ENCODE results near the gene SERINC2. TPM values are rescaled to one million over a fixed set of nuclear protein-coding genes. Genes with fewer than 3 reads are reported as not detected.
"Not testable (repeated sequence)": the region's sequence is repeated elsewhere in the genome, so short reads cannot be mapped to it uniquely, and the experiment has no call there.

Gene SERINC2
- total RNA-seq, 1 donor from 2014 or later = 17.4 TPM

DNA sequence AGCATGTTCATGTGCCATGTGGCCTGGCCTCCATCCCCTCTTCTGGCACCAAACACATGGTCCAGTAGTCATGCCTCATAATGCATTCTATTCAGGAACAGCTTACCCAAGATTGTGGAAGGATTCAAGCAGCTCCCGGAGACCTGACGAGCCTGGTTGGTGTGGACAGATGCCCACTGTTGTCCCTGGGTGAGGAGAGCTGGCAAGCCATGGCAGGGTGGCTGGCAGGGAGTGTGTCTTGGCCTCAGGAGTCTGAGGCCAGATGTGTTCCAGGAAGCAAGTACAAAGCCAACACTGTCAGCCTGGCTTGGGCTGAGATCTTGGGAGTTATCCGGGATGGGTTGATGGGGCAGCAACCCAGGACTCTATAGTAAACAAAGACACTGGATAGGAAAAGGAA is 32.8 kb upstream of the SERINC2 start:
- Histone ChIP-seq H3K4me1 (peaks cover under 1% of the 10 kb centered on the region), H3K36me3 (no peaks in the 10 kb centered on the region), H3K27me3 (no peaks in the 10 kb centered on the region), H3K27ac (no peak overlapping the region), H3K4me3 (no peak overlapping the region), H3K9me3 (no peaks in the 10 kb centered on the region)
- TF ChIP-seq, protein P1, sequence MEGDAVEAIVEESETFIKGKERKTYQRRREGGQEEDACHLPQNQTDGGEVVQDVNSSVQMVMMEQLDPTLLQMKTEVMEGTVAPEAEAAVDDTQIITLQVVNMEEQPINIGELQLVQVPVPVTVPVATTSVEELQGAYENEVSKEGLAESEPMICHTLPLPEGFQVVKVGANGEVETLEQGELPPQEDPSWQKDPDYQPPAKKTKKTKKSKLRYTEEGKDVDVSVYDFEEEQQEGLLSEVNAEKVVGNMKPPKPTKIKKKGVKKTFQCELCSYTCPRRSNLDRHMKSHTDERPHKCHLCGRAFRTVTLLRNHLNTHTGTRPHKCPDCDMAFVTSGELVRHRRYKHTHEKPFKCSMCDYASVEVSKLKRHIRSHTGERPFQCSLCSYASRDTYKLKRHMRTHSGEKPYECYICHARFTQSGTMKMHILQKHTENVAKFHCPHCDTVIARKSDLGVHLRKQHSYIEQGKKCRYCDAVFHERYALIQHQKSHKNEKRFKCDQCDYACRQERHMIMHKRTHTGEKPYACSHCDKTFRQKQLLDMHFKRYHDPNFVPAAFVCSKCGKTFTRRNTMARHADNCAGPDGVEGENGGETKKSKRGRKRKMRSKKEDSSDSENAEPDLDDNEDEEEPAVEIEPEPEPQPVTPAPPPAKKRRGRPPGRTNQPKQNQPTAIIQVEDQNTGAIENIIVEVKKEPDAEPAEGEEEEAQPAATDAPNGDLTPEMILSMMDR (IDR thresholded peaks at IDR 0.05) = no peak
- TF ChIP-seq POLR2AphosphoS5 (IDR thresholded peaks at IDR 0.05; ENCODE audit: insufficient read depth in 1 of 2, low read depth in 1 of 2) = no peak
- no peak for TF ChIP-seq POLR2A (IDR thresholded peaks at IDR 0.05)
- intact Hi-C loops (cut with DNase I) = no loop called here
- no peak for DNase-seq (ENCODE audit: extremely low spot score in 2 of 2)

DNA sequence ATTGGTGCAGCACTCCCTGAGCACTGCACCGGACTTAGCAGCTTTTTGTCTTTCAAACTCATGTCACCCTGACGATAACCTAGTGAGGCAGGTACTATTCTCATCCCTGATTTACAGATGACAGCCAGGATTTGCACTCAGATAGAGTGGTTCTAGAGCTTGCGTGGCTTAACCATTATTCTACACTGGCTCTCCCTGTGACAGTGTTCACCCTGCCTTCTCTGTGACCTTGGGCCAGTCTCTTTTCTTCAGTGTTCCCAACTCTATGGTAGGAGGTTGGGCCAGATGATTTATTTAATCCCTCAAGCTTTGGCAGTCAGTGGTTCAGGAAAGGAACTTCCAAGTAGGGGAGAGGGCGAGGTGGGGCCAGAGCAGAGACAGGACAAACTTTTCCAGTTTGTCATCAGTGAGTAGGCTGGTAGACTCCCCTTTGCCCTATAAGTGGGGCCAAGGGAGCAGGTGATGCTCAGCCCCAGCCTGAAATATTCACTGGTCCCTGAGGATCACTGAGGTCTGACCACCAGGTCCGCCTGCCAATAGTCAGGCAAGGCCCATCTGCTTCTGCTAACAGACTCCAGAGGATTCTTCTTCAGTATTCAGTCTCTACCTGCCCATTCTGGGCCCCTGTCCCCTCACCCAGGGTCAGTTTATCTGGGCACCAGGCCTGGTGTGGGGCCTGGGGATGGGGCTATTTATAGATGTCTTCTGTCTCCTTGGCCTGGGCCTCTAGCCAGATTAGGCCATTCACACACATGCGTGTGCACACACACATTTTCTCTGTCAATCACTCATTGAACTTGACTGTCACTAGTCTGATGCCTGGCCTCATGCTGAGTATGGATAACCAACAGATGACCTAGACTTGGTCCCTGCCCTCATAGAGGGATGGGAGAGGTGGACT is 31.4 kb upstream of the SERINC2 start:
- H3K27me3 ChIP-seq = no peaks in the 10 kb centered on the region
- H3K4me3 ChIP-seq = no peak overlapping the region
- intact Hi-C loops (cut with DNase I) = no loop called here
- no peak for DNase-seq (ENCODE audit: extremely low spot score in 2 of 2)
- H3K27ac ChIP-seq = no peak overlapping the region
- H3K36me3 ChIP-seq = no peaks in the 10 kb centered on the region
- no peaks in the 10 kb centered on the region for H3K9me3 ChIP-seq
- TF ChIP-seq POLR2A (IDR thresholded peaks at IDR 0.05) = no peak
- no peak for TF ChIP-seq POLR2AphosphoS5 (IDR thresholded peaks at IDR 0.05; ENCODE audit: insufficient read depth in 1 of 2, low read depth in 1 of 2)
- TF ChIP-seq, protein P1 (IDR thresholded peaks at IDR 0.05) = no peak
- no peaks in the 10 kb centered on the region for H3K4me1 ChIP-seq

DNA sequence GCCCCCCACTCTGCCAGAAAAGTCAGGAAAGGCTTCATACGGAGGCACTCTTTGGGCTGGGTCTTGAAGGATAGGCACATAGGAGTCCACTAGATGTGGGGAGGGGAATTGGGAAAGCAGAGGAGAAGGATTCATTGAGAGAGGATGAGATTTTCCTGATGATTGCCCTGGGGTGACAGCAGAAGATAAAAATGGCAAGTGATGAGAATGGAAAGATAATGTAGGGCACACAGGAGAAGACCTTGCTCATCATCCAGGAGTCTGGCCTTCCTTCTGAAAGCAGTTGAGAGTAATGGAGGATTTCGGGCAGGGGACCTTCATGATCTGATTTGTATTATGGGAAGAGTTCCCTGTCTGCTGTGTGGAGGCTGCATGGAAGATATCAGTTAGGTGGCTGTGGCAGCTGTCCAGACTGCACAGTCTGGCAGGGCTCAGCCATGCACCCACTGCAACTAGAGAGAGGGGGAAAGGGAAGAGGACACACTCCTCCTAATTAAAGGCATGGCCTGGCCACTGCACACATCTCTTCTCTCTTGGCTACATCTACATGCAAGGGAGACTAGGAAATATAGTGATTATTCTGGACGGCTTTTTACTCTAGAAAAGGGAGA is 30.5 kb upstream of the SERINC2 start:
- TF ChIP-seq POLR2AphosphoS5 (IDR thresholded peaks at IDR 0.05; ENCODE audit: insufficient read depth in 1 of 2, low read depth in 1 of 2) (no peak), POLR2A (IDR thresholded peaks at IDR 0.05) (no peak)
- TF ChIP-seq, protein P1 (IDR thresholded peaks at IDR 0.05) = no peak
- no peaks in the 10 kb centered on the region for H3K27me3 ChIP-seq
- intact Hi-C loops (cut with DNase I) = no loop called here
- H3K36me3 ChIP-seq = no peaks in the 10 kb centered on the region
- H3K4me1 ChIP-seq = no peaks in the 10 kb centered on the region
- DNase-seq (ENCODE audit: extremely low spot score in 2 of 2) = no peak
- no peaks in the 10 kb centered on the region for H3K9me3 ChIP-seq
- no peak overlapping the region for H3K4me3 ChIP-seq
- no peak overlapping the region for H3K27ac ChIP-seq

DNA sequence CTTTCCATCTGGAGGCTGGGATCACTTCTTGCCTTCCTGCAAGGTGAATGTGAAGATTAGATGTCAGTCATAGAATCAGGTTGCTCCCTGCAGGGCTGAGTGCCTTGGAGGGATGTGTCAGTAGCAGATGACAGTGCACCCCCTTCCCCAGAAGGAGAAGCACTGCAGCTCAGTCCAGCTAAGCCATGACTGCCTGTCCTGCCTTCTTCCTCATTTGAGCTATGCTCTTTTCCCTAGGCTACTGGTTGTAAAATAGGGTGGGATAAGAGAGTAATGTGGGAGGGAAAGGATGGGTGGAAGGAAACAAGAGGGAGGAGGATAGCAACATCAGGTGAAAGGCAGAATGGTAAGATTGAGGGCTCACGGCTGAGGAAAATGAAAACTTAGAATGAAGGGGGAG is 29.0 kb upstream of the SERINC2 start:
- H3K4me1 ChIP-seq = no peaks in the 10 kb centered on the region
- H3K4me3 ChIP-seq = no peak overlapping the region
- TF ChIP-seq POLR2A (IDR thresholded peaks at IDR 0.05) = no peak
- no peak for TF ChIP-seq POLR2AphosphoS5 (IDR thresholded peaks at IDR 0.05; ENCODE audit: insufficient read depth in 1 of 2, low read depth in 1 of 2)
- TF ChIP-seq, protein P1 (IDR thresholded peaks at IDR 0.05) = no peak
- H3K36me3 ChIP-seq = no peaks in the 10 kb centered on the region
- no peaks in the 10 kb centered on the region for H3K27me3 ChIP-seq
- no peak overlapping the region for H3K27ac ChIP-seq
- no peak for DNase-seq (ENCODE audit: extremely low spot score in 2 of 2)
- intact Hi-C loops (cut with DNase I) = no loop called here
- no peaks in the 10 kb centered on the region for H3K9me3 ChIP-seq

DNA sequence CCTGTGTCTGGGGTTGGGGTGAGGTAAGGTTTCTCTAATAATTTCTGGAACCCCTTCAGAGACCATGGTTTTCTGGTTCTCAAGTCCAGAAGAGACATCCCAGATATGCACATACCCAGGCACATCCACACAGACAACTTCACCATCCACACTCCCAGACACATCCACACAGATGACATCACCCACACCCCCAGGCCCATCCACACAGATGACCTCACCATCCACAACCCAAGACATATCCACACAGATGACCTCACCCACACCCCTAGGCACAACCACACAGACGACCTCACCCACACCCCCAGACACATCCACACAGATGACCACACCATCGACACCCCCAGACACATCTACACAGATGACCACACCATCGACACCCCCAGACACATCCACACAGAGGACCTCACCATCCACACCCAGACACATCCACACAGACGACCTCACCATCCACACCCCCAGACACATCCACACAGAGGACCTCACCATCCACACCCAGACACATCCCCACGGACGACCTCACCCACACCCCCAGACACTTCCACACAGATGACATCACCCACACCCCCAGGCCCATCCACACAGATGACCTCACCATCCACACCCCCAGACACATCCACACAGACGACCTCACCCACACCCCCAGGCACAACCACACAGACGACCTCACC is 26.3 kb upstream of the SERINC2 start:
- DNase-seq (ENCODE audit: extremely low spot score in 2 of 2); H3K4me1 ChIP-seq; intact Hi-C loops (cut with DNase I); H3K27me3 ChIP-seq; H3K4me3 ChIP-seq; H3K36me3 ChIP-seq; H3K9me3 ChIP-seq; H3K27ac ChIP-seq: not testable (repeated sequence)

All from vagina (tissue), 2 donors.